GM19099 (cell line): ENCODE results near the gene CHST14.

Experiments
- POLR2A ChIP-seq: IDR thresholded peaks from 3 replicates; pipeline ENCODE4 v1.6.1; 2011; ENCODE audit warnings: low read depth; ENCODE audit not compliant: insufficient read length; ENCODE audit errors: extremely low read depth

Gene CHST14

DNA sequence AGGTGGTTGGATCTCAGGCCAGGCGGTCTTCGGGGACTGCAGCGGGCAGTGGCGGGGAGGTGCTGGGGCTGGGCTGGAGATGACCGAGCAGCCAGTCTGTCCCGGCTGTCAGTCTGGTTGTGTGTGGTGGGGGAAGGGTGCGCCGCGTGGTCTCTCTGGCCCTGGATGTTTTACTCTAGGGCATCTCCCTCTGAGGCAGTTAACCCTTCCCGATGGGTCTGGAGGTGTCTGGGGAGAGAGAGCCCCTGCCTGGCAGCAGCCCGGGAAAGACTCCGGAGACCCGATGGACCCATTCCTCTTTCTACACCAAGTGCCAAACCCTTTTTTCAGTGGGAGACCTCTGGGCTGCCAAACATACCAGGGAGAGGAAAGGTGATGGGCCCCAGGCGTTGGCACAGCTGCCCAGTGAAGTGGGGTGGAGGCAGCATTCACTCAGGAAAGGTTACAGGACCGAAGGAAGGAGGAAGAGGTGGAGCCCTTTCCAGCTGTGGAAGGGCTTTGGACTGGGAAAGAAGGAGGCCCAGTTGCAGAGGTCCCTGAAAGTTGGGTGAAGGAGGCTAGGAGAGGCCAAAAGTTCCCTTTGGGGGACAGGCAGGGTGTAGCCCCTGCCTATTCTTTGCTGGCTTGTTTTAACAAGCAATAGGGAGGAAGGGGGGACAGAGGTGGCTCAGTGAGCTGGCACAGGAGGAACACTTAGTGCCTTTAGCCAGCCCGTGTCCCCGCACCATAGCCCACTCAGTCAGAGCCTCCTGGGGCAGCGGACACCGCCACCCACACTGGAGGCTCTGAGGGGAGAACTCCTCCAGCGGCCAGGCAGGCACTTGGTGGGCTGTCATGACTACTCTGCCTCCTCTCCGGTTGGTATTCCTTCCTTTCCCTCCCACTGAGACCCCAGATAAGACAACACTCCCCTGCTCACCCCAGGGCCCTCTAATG is 32.8 kb upstream of the CHST14 start:
- no peak for TF ChIP-seq POLR2A

DNA sequence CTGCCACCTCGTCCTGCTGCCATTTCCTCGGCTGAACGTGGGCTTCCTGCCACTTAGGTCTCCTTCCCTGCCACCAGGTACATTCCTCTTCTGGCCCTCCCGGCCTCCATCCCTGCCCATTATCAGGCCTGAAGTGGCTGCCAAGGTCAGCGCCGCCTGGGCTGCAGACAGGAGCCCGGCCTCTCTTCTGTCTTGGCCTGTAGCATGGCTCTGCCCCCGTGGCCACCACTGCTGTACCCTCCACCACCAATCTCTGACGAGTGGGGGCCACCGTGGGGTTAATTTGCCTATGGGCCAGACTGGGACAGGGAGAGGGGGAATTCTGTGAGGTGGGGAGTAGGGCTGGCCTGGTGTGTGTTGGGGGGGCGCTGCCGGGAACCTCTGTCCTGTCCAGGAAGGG is 32.1 kb upstream of the CHST14 start:
- no peak for TF ChIP-seq POLR2A

DNA sequence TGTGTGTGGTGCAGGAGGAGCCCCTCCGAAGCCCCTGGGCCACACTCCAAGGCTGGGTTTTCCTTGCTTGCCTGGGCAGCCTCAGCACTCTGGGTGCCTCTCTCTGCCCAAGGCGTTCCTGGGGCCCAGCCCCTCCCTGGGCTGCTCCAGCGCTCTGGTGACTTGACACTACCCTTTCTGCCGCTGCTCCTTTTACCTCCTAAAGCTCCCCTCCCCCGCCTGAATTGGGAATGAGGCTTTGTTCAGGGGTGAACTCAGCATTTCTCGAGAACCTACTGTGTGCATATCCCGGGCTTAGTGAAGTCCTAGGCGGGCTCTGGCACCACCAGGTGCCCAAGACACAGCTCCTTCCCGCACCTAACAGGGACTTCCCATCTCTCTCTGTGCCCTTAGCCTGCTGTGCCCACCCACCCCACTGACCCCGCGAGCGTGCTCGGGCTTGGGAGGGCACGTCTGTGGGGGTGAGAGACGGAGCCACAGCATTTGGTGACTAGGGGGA is 31.3 kb upstream of the CHST14 start:
- TF ChIP-seq POLR2A = no peak

DNA sequence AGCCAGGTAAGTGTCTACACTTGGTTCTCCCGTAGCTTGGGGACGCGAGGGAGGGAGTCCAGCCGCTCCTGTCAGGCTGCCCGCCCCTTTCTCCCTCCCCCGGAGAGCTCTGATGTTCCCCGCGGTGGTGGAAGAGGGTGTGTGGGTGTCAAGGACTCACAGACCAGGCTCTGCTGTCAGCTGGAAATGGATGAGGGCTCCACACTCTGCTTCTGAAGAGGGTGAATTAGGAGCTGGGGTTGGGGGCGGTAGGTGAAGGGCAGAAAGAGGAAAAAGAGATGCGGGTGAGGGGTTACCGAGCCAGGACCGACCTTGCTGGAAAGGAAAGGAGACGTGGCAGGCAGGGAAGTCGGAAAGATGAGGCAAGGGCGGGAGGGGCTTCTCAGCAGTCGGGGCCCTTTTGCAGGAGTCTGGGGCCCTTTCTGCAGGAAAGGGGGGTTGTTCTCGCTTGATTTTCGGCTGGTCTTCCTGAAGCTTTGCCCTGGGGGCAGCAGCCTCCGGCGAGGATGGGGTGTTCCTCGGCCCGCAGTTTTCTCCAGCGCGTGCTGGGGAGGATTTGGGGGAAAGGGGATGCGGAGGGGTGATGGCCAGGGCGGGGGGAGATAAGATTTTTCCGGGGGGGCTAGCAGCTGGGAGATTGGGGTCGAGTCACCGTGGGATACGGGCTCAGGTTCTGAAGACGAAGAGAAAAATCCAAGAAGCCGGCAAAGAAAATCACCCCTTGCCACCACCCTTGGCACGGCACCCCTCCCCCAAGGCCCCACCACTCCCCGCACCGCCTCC is 30.6 kb upstream of the CHST14 start:
- TF ChIP-seq POLR2A = no peak

DNA sequence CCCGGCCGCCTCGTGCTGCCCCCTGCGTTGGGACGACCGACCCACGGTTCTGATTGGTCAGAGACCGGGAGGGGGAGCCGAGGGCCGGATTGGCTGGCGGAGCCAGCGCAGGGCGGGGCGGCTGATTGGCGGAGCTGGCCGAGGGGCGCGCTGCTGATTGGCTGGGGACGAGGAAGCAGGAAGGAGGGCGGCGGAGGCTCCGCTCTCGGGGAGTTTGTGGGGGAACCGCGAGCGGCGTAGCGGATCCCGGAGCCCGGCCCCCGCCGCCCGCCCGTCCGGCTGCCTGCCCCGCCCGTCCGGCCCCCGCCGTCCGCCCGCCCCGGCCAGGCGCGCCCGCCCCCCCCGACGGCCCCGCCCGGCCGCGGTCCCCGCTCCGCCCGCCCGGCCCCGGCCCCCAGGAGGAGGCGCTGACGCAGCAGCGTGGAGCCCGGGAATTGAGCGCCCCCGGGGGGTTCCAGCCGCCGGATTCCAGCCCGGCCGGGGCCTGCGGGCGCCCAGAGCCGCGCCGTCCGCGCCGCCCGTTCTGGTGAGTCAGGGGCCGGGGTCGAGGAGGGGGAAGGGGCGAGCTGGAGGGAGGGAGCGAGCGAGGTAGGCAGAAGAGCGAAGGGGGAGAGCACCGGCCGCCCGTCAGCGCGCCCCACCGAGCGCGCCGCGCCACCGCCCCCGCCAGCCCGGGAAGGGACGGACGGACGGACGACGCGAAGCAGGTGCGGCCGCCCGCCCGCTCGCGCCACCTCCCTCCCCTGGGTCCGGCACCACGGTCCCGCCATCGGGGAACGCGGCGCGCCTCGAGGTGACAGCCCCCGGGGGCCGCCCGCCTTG is 29.8 kb upstream of the CHST14 start, which contains the start of gene BAHD1:
TSS of gene BAHD1 (plus strand) at position 211 of the 822 bp plus-strand sequence. CDS start 17,512 bp downstream, outside the sequence.
- peak; percentile 62 for TF ChIP-seq POLR2A

DNA sequence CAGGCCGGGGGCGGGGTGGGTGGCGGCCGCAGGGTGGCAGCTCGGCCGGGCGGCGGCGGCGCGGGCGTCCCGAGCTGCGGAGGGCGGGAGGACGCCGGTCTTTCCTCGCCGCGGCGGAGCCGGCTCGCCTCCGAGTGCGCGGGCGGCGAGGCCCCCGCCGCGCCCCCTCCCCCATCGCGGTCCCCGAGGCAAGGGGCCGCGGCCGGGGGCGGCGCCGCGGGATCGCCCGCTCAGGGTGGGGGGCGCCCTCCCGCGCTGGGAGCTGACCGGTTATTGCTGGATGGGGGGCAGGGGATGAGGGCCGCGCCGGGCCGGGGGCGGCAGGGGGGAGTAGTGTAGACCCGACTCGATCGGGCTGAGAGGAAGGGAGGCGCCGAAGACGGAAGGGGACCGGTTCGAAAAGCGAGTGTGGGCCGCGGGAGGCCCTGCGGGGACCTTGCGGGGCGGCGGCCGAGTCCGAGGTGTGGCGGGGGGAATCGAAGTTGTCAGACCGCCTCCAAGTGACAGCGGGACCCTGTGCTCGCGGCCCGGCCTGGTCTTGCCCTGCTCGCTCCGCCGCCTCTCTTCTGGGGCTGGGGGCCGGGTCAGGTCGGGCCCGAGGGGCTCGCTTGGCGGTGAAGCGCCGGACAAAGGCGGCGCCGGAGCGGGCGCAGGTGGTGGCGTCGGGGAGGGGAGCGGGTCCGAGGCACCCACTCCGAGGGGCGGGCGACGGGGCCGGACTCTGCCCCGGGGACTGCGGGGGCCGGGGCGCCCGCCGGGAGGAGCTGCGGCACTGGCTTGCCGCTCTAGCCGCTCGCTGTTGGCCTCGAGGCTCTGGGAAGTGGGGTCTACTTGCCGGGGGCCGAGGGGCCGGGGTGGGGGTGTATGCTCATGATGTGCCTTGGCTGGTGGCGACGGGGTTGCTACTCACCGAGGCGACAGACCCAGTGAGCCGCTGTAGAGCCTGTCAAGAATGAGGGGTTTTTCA is 28.9 kb upstream of the CHST14 start:
- no peak for TF ChIP-seq POLR2A

DNA sequence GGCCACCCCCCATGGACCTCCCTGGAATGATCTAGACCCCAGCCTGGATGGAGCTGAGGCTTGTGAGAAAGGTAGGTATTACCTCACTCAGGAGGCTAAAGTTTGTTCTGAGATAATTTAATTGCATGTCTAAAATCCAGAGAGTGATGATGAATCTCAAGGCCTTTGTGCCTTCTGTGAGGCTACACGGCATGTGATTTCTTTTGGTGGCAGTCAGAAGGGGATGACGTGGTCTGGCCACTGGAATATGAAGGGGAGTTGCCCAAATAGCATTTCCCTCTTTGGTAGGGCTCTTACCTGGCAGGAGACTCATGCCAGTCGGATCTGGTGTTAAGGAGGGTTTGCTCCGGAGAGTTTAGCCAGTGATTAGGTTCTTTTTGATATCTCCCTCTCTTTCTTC is 27.5 kb upstream of the CHST14 start:
- no peak for TF ChIP-seq POLR2A

DNA sequence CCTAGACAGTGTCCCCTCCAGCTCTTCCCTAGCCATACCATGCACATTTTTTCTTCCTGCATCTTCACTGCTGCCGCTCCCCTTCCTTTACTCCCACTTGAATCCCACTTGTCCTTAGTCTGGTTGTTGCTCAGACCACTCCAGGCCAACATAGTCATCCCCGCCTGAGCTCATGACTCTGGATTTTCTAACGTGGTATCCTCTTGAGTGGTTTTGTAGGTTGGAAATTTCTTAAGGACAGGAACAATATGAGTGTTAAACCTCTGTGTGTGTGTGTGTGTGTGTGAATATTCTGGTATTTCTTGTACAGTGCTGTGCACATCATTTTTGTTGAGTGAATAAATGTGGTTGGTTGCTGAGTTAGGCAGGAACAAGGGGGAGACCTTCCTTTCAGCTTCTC is 26.9 kb upstream of the CHST14 start:
- TF ChIP-seq POLR2A = no peak

DNA sequence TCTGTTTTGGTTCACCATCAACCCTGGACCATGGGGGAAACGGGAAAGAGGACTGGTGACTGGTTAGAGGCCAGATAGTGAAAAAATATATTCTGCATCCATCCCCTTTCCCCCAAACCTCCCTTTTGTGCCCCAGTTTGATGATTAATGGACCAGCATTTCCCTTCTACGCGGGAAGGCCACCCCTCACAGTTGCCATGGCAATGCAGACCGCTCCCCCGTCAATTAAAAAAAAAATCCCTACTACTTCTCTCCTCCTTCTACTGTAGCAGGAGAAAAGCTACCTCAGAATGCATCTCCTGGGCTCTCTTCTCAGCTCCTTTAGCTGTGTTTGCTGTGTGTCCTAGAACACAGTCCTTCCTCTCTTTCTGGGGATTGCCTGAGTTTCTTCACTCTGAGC is 26.0 kb upstream of the CHST14 start:
- no peak for TF ChIP-seq POLR2A

DNA sequence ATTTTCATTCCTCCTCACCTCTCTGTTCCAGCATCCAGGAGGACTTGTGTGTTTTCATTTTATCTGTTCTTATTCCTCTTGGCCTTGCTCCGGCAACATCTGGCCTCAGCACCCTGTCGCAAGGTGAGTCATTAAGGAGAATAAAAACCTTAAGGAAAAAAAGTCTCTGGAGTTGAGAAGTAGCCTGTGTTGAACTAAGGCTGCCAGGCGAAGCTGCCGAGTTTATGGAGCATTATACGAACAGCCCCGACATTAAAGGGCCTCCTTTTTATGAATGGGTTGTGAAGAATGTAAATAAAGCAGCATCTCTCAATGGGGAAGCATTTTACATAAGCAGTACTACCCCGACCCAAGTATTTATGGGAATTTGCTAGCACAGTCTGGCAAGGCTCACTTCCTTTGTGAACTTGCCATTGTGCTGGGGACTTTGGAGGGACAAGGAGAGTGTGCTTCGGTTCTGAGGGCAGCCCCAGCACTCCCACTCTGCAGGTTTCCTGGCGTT is 25.3 kb upstream of the CHST14 start:
- TF ChIP-seq POLR2A = no peak

DNA sequence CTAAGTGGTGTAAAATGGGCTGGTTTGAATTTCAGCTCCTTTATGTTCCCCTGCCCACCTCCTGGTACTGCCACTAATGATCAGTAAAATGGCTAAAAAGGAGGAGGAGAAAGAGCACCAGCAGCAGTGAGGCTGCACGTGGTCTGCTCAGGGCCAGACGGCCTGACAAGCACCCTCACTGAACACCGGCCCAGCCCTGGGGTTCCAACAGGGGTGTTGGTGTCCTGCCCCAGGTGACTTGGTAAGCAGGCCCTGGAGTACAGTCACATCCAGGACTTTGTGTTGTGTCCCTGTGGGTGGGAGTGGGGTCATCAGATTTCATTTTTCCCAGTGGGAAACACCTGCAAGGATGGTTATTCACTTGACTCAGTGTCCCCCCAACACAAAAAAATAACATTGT is 24.6 kb upstream of the CHST14 start:
- TF ChIP-seq POLR2A = no peak

DNA sequence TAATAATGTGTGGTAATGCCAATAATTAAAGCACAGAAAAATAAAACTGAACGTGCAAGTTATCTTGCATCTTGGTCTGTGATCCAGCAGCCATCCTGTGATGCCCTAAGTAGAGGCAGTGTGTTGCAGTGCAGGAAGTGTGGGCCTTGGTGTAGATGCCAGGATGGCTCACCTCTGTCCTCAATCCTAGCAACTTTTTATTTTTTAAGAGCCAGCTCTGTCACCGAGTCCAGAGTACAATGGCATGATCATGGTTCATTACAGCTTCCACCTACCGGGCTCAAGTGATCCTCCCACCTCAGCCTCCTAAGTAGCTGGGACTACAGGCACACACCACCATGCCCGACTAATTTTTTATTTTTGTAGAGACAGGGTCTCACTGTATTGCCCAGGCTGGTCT is 22.4 kb upstream of the CHST14 start:
- no peak for TF ChIP-seq POLR2A

DNA sequence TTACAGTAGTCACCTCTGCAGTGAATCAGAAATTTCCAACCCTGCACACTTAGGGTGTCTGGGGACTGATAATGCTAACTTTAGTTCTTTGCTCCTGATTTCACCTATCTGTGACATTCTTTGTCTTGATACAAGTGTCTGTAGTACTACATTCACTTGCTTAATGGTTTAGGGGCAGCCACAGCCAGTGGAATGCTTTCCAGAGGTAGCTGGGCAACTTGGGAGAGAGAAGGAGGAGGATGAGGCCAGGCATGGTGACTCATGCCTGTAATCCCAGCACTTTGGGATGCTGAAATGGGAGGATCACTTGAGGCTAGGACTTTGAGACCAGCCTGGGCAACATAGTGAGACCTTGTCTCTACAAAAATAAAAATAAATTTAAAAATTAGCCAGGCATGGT is 21.5 kb upstream of the CHST14 start:
- no peak for TF ChIP-seq POLR2A
